HCT116 (cell line): ENCODE data around the gene RGP1. TPM values are rescaled to one million over a fixed set of nuclear protein-coding genes. Genes with fewer than 3 reads are reported as not detected.

Source experiments
- ATAC-seq: fragments of 200-7000 bp; cut with Tn5 transposase; 2 replicates; pipeline ENCODE4 v1.9.1; 2020; ENCODE audit warnings: mild to moderate bottlenecking, moderate library complexity
- BruUV-seq: library from RNA; stranded (reverse); fragments of 400-500 nt; replicated peaks from 2 replicates; lab custom pipeline; 2021; lab: Mats Ljungman, UMichigan
- CTCF ChIA-PET: fragments of 300-600 bp; sonication (Branson Sonifier 250); formaldehyde crosslinking; loops from one replicate; lab custom pipeline; 2021; ENCODE audit warnings: antibody characterized with exemption; lab: Charles Lee
- POLR2A ChIA-PET: fragments of 300-600, 350-600 bp; sonication (Branson Sonifier 250); formaldehyde crosslinking; loops from one replicate; lab custom pipeline; 2021; ENCODE audit warnings: antibody characterized with exemption; lab: Charles Lee
- RAD21 ChIA-PET, 2 experiments: fragments of 300-600 bp; sonication (Branson Sonifier 250); formaldehyde crosslinking; loops; one replicate each; lab custom pipeline; 2023; ENCODE audit warnings: low total read pairs in 2 of 2; ENCODE audit not compliant: uncharacterized antibody in 2 of 2, unreplicated experiment in 2 of 2, low non-redundant PET in 1 of 2; lab: Charles Lee
- DNase-seq: peaks from one replicate; pipeline ENCODE4 v3.0.0-alpha.2; 2010; ENCODE audit warnings: low read depth, low spot score
- H2AFZ ChIP-seq: fragments of 200-600 bp; shearing (Covaris generic), sonication (generic); 2 replicates; pipeline ENCODE4 v1.6.1; 2017; ENCODE audit warnings: low read depth, mixed run types, mixed read lengths, antibody characterized with exemption, low read length; ENCODE audit not compliant: poor library complexity, severe bottlenecking
- H3K27ac ChIP-seq: 2 replicates; pipeline ENCODE4 v1.5.1; 2012; ENCODE audit warnings: low read depth, low read length
- H3K27me3 ChIP-seq: fragments of 200-600 bp; sonication (generic); 2 replicates; pipeline ENCODE4 v1.6.1; 2016; ENCODE audit warnings: mixed run types, low read length, mixed read lengths; ENCODE audit not compliant: insufficient read depth
- H3K36me3 ChIP-seq, 2 experiments: fragments of 200-500 bp in 1 of 2; fragments of 200-600 bp in 1 of 2; sonication (Bioruptor generic) in 1 of 2; sonication (generic) in 1 of 2; 2 replicates each; pipeline versions ENCODE4 v1.5.1 to v1.6.1; 2014 to 2016; ENCODE audit warnings: low read length in 2 of 2, inconsistent platforms in 1 of 2, mixed read lengths in 1 of 2, mixed run types in 1 of 2; ENCODE audit not compliant: insufficient read depth in 2 of 2, control insufficient read depth in 1 of 2
- H3K4me1 ChIP-seq, 2 experiments: fragments of 200-600 bp in 1 of 2; sonication (generic) in 1 of 2; 2 replicates each; pipeline versions ENCODE4 v1.5.1 to v1.6.1; 2012 to 2017; ENCODE audit warnings: low read length in 2 of 2, inconsistent platforms in 1 of 2, mild to moderate bottlenecking in 1 of 2, mixed read lengths in 1 of 2, mixed run types in 1 of 2, moderate library complexity in 1 of 2; ENCODE audit not compliant: insufficient read depth in 2 of 2, control insufficient read depth in 1 of 2
- H3K4me2 ChIP-seq: fragments of 200-600 bp; sonication (generic); 2 replicates; pipeline ENCODE4 v1.6.1; 2017; ENCODE audit warnings: mixed run types, low read length, mixed read lengths
- H3K4me3 ChIP-seq, 2 experiments: fragments of 200-600 bp in 1 of 2; sonication (generic) in 1 of 2; replicated peaks in 1 of 2; 2 replicates each; pipeline ENCODE4 v1.5.1; 2011 to 2016; ENCODE audit warnings: low read length in 2 of 2, control low read depth in 1 of 2, low read depth in 1 of 2, mild to moderate bottlenecking in 1 of 2, mixed read lengths in 1 of 2, mixed run types in 1 of 2
- H3K79me2 ChIP-seq: fragments of 200-600 bp; sonication (generic); 2 replicates; pipeline ENCODE4 v1.6.1; 2017; ENCODE audit warnings: mild to moderate bottlenecking, mixed run types, low read length, moderate library complexity, mixed read lengths; ENCODE audit not compliant: insufficient read depth
- H3K9ac ChIP-seq: fragments of 200-600 bp; sonication (generic); 2 replicates; pipeline ENCODE4 v1.6.1; 2016; ENCODE audit warnings: low read length, mixed read lengths
- H3K9me2 ChIP-seq: fragments of 200-600 bp; sonication (generic), shearing (Covaris generic); 2 replicates; pipeline ENCODE4 v1.6.1; 2017; ENCODE audit warnings: mixed run types, mild to moderate bottlenecking, moderate library complexity; ENCODE audit not compliant: insufficient read depth
- H3K9me3 ChIP-seq, 2 experiments: fragments of 200-500 bp in 1 of 2; fragments of 200-600 bp in 1 of 2; sonication (Bioruptor generic) in 1 of 2; sonication (generic) in 1 of 2; 2 replicates each; pipeline ENCODE4 v1.6.1; 2014 to 2017; ENCODE audit warnings: low read length in 2 of 2, mixed read lengths in 2 of 2, inconsistent platforms in 1 of 2, low read depth in 1 of 2, mild to moderate bottlenecking in 1 of 2, mixed run types in 1 of 2, moderate library complexity in 1 of 2; ENCODE audit not compliant: control insufficient read depth in 1 of 2, insufficient read depth in 1 of 2
- H4K20me1 ChIP-seq: fragments of 200-600 bp; sonication (generic), shearing (Covaris generic); 2 replicates; pipeline ENCODE4 v1.6.1; 2017; ENCODE audit warnings: mixed run types, mild to moderate bottlenecking, moderate library complexity; ENCODE audit not compliant: insufficient read depth
- CBX3 ChIP-seq: IDR thresholded peaks from 2 replicates; pipeline ENCODE4 v1.6.1; 2012; ENCODE audit warnings: low read depth
- ELF1 ChIP-seq: IDR thresholded peaks from 2 replicates; pipeline ENCODE4 v1.6.1; 2012; ENCODE audit warnings: low read depth, borderline replicate concordance
- EZH2phosphoT487 ChIP-seq: fragments of 200-600 bp; IDR thresholded peaks from 2 replicates; pipeline ENCODE4 v1.6.1; 2018; ENCODE audit warnings: antibody characterized with exemption, borderline replicate concordance
- FOSL1 ChIP-seq: IDR thresholded peaks from 2 replicates; pipeline ENCODE4 v1.6.1; 2012; ENCODE audit warnings: low read depth
- JUND ChIP-seq: IDR thresholded peaks from 2 replicates; pipeline ENCODE4 v1.6.1; 2012
- POLR2AphosphoS5 ChIP-seq: IDR thresholded peaks from 2 replicates; pipeline ENCODE4 v1.6.1; 2011; ENCODE audit warnings: mild to moderate bottlenecking, low read depth, low read length, moderate library complexity
- RAD21 ChIP-seq: IDR thresholded peaks from 2 replicates; pipeline ENCODE4 v1.6.1; 2012; ENCODE audit warnings: low read depth, mild to moderate bottlenecking
- SIN3A ChIP-seq: IDR thresholded peaks from 2 replicates; pipeline ENCODE4 v1.6.1; 2012; ENCODE audit warnings: low read depth
- SP1 ChIP-seq: IDR thresholded peaks from 2 replicates; pipeline ENCODE4 v1.6.1; 2012; ENCODE audit warnings: low read depth
- TCF7L2 ChIP-seq: IDR thresholded peaks from 2 replicates; pipeline ENCODE4 v1.7.0; 2011; ENCODE audit warnings: borderline replicate concordance, inconsistent platforms; ENCODE audit not compliant: insufficient read depth, insufficient read length; ENCODE audit errors: extremely low read depth
- ZFX ChIP-seq: fragments of 450-650 bp; IDR thresholded peaks from 2 replicates; pipeline ENCODE4 v1.6.1; 2017
- ZNF274 ChIP-seq: fragments of 200-500 bp; sonication (Bioruptor generic); IDR thresholded peaks from 2 replicates; pipeline ENCODE4 v1.6.1; 2014; ENCODE audit warnings: mild to moderate bottlenecking, low read depth, low read length, inconsistent platforms
- intact Hi-C: fragments of 100-400 bp; cut with micrococcal nuclease; formaldehyde crosslinking; loops from 2 replicates; pipeline ENCODE4 v1.10.0; 2022
- total RNA-seq: library from RNA; stranded (reverse); gene quantifications from one replicate; pipeline ENCODE4 v1.2.1, GENCODE V29; 2021; ENCODE audit not compliant: unreplicated experiment
- TF ChIP-seq, protein P1 (sequence below): IDR thresholded peaks from 2 replicates; pipeline ENCODE4 v1.6.1; 2012; ENCODE audit warnings: low read depth
- TF ChIP-seq, protein P2 (sequence below): IDR thresholded peaks from 2 replicates; pipeline ENCODE4 v1.6.1; 2011; ENCODE audit warnings: mild to moderate bottlenecking, low read length, moderate library complexity; ENCODE audit not compliant: insufficient replicate concordance; ENCODE audit errors: extremely low read depth
- TF ChIP-seq, protein P3 (sequence below), 3 experiments: fragments of 200-600 bp in 1 of 3; sonication (generic) in 1 of 3; IDR thresholded peaks in 2 of 3; conservative IDR thresholded peaks in 1 of 3; 2 replicates each; pipeline ENCODE4 v1.5.1; 2012 to 2017; ENCODE audit warnings: low read depth in 2 of 3, low read length in 2 of 3, antibody characterized with exemption in 1 of 3, borderline replicate concordance in 1 of 3, control low read depth in 1 of 3, mild to moderate bottlenecking in 1 of 3, mixed read lengths in 1 of 3, mixed run types in 1 of 3, moderate library complexity in 1 of 3; ENCODE audit not compliant: insufficient read depth in 1 of 3

The RGP1 gene
- total RNA-seq, 1 experiment from 2014 or later: 32.6 TPM

- BruUV-seq: no TSS peak
- no peak overlapping the region for H3K4me3 ChIP-seq
- CTCF ChIA-PET: interaction anchor here (1.3 kb wide), 1 partner anchor 14 kb away, joined by 4 read pairs; no protein-coding TSS in a partner anchor
Measured at GRCh38 chr9:35710818-35711500, 38.1 kb upstream of the RGP1 start.

More at GRCh38 chr9:35710818-35711500, 38.1 kb upstream of the RGP1 start:
- no peaks in the 10 kb centered on the region for H4K20me1 ChIP-seq
- no peaks in the 10 kb centered on the region for H3K79me2 ChIP-seq
- H3K4me1 ChIP-seq: no peaks in the 10 kb centered on the region
- TF ChIP-seq EZH2phosphoT487 (no peak), RAD21 (no peak), ELF1 (no peak), CBX3 (no peak), ZFX (no peak), FOSL1 (no peak), SP1 (no peak), SIN3A (no peak), JUND (no peak), ZNF274 (no peak), POLR2AphosphoS5 (no peak), TCF7L2 (no peak)
- TF ChIP-seq, protein P1, sequence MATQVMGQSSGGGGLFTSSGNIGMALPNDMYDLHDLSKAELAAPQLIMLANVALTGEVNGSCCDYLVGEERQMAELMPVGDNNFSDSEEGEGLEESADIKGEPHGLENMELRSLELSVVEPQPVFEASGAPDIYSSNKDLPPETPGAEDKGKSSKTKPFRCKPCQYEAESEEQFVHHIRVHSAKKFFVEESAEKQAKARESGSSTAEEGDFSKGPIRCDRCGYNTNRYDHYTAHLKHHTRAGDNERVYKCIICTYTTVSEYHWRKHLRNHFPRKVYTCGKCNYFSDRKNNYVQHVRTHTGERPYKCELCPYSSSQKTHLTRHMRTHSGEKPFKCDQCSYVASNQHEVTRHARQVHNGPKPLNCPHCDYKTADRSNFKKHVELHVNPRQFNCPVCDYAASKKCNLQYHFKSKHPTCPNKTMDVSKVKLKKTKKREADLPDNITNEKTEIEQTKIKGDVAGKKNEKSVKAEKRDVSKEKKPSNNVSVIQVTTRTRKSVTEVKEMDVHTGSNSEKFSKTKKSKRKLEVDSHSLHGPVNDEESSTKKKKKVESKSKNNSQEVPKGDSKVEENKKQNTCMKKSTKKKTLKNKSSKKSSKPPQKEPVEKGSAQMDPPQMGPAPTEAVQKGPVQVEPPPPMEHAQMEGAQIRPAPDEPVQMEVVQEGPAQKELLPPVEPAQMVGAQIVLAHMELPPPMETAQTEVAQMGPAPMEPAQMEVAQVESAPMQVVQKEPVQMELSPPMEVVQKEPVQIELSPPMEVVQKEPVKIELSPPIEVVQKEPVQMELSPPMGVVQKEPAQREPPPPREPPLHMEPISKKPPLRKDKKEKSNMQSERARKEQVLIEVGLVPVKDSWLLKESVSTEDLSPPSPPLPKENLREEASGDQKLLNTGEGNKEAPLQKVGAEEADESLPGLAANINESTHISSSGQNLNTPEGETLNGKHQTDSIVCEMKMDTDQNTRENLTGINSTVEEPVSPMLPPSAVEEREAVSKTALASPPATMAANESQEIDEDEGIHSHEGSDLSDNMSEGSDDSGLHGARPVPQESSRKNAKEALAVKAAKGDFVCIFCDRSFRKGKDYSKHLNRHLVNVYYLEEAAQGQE: no peak
- TF ChIP-seq, protein P2, sequence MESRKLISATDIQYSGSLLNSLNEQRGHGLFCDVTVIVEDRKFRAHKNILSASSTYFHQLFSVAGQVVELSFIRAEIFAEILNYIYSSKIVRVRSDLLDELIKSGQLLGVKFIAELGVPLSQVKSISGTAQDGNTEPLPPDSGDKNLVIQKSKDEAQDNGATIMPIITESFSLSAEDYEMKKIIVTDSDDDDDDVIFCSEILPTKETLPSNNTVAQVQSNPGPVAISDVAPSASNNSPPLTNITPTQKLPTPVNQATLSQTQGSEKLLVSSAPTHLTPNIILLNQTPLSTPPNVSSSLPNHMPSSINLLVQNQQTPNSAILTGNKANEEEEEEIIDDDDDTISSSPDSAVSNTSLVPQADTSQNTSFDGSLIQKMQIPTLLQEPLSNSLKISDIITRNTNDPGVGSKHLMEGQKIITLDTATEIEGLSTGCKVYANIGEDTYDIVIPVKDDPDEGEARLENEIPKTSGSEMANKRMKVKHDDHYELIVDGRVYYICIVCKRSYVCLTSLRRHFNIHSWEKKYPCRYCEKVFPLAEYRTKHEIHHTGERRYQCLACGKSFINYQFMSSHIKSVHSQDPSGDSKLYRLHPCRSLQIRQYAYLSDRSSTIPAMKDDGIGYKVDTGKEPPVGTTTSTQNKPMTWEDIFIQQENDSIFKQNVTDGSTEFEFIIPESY: no peak
- TF ChIP-seq, protein P3, sequence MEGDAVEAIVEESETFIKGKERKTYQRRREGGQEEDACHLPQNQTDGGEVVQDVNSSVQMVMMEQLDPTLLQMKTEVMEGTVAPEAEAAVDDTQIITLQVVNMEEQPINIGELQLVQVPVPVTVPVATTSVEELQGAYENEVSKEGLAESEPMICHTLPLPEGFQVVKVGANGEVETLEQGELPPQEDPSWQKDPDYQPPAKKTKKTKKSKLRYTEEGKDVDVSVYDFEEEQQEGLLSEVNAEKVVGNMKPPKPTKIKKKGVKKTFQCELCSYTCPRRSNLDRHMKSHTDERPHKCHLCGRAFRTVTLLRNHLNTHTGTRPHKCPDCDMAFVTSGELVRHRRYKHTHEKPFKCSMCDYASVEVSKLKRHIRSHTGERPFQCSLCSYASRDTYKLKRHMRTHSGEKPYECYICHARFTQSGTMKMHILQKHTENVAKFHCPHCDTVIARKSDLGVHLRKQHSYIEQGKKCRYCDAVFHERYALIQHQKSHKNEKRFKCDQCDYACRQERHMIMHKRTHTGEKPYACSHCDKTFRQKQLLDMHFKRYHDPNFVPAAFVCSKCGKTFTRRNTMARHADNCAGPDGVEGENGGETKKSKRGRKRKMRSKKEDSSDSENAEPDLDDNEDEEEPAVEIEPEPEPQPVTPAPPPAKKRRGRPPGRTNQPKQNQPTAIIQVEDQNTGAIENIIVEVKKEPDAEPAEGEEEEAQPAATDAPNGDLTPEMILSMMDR (IDR thresholded peaks at IDR 0.05 in 2 of 3, conservative IDR thresholded peaks at IDR 0.05 in 1 of 3; ENCODE audit: borderline replicate concordance in 1 of 3, insufficient read depth in 1 of 3, low read depth in 2 of 3, low read length in 2 of 3): no peak
- TF ChIP-seq, all 23 proteins: peak for 0
- POLR2A ChIA-PET: no interaction called here
- RAD21 ChIA-PET: no interaction called here
- intact Hi-C loops: no loop called here
- ATAC-seq: no peak
- Histone ChIP-seq H3K9ac (no peak overlapping the region), H3K4me2 (no peak overlapping the region), H3K9me2 (no peaks in the 10 kb centered on the region), H3K27ac (no peak overlapping the region), H3K27me3 (no peaks in the 10 kb centered on the region), H2AFZ (no peak overlapping the region), H3K9me3 (no peaks in the 10 kb centered on the region), H3K36me3 (peaks cover 64 to 65% of the 10 kb centered on the region in 2 experiments)
- no peak for DNase-seq
